ENCODE results near the gene F2RL1.

- no peak for TF ChIP-seq EZH2 (IDR thresholded peaks at IDR 0.05; ENCODE audit: insufficient read depth, low read length)
- TF ChIP-seq, protein P1, sequence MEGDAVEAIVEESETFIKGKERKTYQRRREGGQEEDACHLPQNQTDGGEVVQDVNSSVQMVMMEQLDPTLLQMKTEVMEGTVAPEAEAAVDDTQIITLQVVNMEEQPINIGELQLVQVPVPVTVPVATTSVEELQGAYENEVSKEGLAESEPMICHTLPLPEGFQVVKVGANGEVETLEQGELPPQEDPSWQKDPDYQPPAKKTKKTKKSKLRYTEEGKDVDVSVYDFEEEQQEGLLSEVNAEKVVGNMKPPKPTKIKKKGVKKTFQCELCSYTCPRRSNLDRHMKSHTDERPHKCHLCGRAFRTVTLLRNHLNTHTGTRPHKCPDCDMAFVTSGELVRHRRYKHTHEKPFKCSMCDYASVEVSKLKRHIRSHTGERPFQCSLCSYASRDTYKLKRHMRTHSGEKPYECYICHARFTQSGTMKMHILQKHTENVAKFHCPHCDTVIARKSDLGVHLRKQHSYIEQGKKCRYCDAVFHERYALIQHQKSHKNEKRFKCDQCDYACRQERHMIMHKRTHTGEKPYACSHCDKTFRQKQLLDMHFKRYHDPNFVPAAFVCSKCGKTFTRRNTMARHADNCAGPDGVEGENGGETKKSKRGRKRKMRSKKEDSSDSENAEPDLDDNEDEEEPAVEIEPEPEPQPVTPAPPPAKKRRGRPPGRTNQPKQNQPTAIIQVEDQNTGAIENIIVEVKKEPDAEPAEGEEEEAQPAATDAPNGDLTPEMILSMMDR (IDR thresholded peaks at IDR 0.05; ENCODE audit: insufficient read depth, low read depth, low read length) = no peak
Measured at GRCh38 chr5:76851728-76852369, 33.0 kb downstream of the F2RL1 start.
